HepG2 (cell line): ENCODE data around the gene FGFR3. TPM values are rescaled to one million over a fixed set of nuclear protein-coding genes. Genes with fewer than 3 reads are reported as not detected.
A peak's percentile ranks its signal among the peaks of the same experiment; 100 is the strongest.

ENCODE experiments used
- ATAC-seq: fragments of 200-7000 bp; cut with Tn5 transposase; 3 replicates; pipeline ENCODE4 v1.9.1; 2020; ENCODE audit warnings: mild to moderate bottlenecking, moderate library complexity
- BruUV-seq: library from RNA; stranded (reverse); fragments of 400-500 nt; replicated peaks from 2 replicates; lab custom pipeline; 2021; lab: Mats Ljungman, UMichigan
- CTCF ChIA-PET: fragments of 300-600 bp; formaldehyde crosslinking; extraction: SDS; loops from one replicate; lab custom pipeline; 2021; ENCODE audit warnings: low total read pairs, inconsistent platforms, low intra/inter-chr PET ratio; lab: Yijun Ruan, JAX
- POLR2A ChIA-PET: fragments of 350-600 bp; sonication (Branson Sonifier 250); formaldehyde crosslinking; loops from one replicate; lab custom pipeline; 2020; ENCODE audit warnings: antibody characterized with exemption, inconsistent platforms; lab: Yijun Ruan, JAX
- DNase-seq: peaks from one replicate; pipeline ENCODE4 v3.0.0-alpha.2; 2015; ENCODE audit warnings: low spot score
- FAIRE-seq: peaks from 3 replicates; lab custom pipeline; 2011; peaks lifted over from hg19 to GRCh38; lab: Jason Lieb, UNC
- H2AFZ ChIP-seq: one replicate; pipeline ENCODE4 v1.6.1; 2011; ENCODE audit warnings: low read length, inconsistent platforms
- H3K27ac ChIP-seq: fragments of 300-600 bp; 3 replicates; pipeline ENCODE4 v1.8.0; 2011; ENCODE audit warnings: mixed run types, mild to moderate bottlenecking, mixed read lengths, low read length, inconsistent platforms; ENCODE audit not compliant: insufficient read depth; ENCODE audit errors: extremely low read length
- H3K27me3 ChIP-seq, 2 experiments: fragments of 200-600 bp in 1 of 2; 2 replicates in 1 of 2; 3 replicates in 1 of 2; pipeline versions ENCODE4 v1.6.0 to v1.8.0; 2011; ENCODE audit warnings: low read length in 2 of 2, mild to moderate bottlenecking in 2 of 2, moderate library complexity in 2 of 2, inconsistent platforms in 1 of 2; ENCODE audit not compliant: insufficient read depth in 2 of 2, control insufficient read depth in 1 of 2
- H3K36me3 ChIP-seq, 2 experiments: fragments of 200-600 bp in 1 of 2; replicated peaks in 1 of 2; 2 replicates in 1 of 2; 3 replicates in 1 of 2; pipeline versions ENCODE4 v1.5.1 to v1.8.0; 2011; ENCODE audit warnings: low read length in 2 of 2, inconsistent platforms in 1 of 2; ENCODE audit not compliant: insufficient read depth in 2 of 2, control insufficient read depth in 1 of 2
- H3K4me1 ChIP-seq: 2 replicates; pipeline ENCODE4 v1.5.1; 2012; ENCODE audit warnings: low read length, inconsistent platforms; ENCODE audit not compliant: insufficient read depth
- H3K4me2 ChIP-seq: 2 replicates; pipeline ENCODE4 v1.6.0; 2011; ENCODE audit warnings: low read depth, low read length, inconsistent platforms
- H3K4me3 ChIP-seq, 3 experiments: fragments of 200-600 bp in 1 of 3; sonication (generic), shearing (Covaris generic) in 1 of 3; replicated peaks in 1 of 3; 2 replicates each; pipeline ENCODE4 v1.5.1; 2011 to 2016; ENCODE audit warnings: low read length in 3 of 3, inconsistent platforms in 2 of 3, low read depth in 2 of 3, mild to moderate bottlenecking in 2 of 3, control low read depth in 1 of 3, mixed read lengths in 1 of 3; ENCODE audit not compliant: insufficient read depth in 1 of 3
- H3K79me2 ChIP-seq: one replicate; pipeline ENCODE4 v1.6.1; 2011; ENCODE audit warnings: low read length, inconsistent platforms; ENCODE audit not compliant: insufficient read depth
- H3K9ac ChIP-seq: 2 replicates; pipeline ENCODE4 v1.6.0; 2011; ENCODE audit warnings: mild to moderate bottlenecking, low read depth, low read length, inconsistent platforms; ENCODE audit not compliant: insufficient read depth
- H3K9me3 ChIP-seq: 2 replicates; pipeline ENCODE4 v1.5.1; 2012; ENCODE audit warnings: mild to moderate bottlenecking, low read length
- H4K20me1 ChIP-seq: 2 replicates; pipeline ENCODE4 v1.6.0; 2011; ENCODE audit warnings: inconsistent platforms, mild to moderate bottlenecking, low read length, moderate library complexity; ENCODE audit not compliant: insufficient read depth
- CAMTA2 ChIP-seq: sonication (generic); formaldehyde crosslinking; IDR thresholded peaks from 2 replicates; pipeline ENCODE4 v1.4.0; 2020; ENCODE audit warnings: mild to moderate bottlenecking, missing genetic modification reagents, borderline replicate concordance
- CBFB ChIP-seq: sonication (generic); formaldehyde crosslinking; IDR thresholded peaks from 2 replicates; pipeline ENCODE4 v1.4.0; 2020; ENCODE audit warnings: missing genetic modification reagents
- FOXK1 ChIP-seq: sonication (generic); formaldehyde crosslinking; IDR thresholded peaks from 2 replicates; pipeline ENCODE4 v1.4.0; 2020; ENCODE audit warnings: low read depth, missing genetic modification reagents, borderline replicate concordance
- FUBP1 ChIP-seq: sonication (generic); formaldehyde crosslinking; IDR thresholded peaks from 2 replicates; pipeline ENCODE4 v1.5.1; 2020; ENCODE audit warnings: missing genetic modification reagents, mild to moderate bottlenecking, borderline replicate concordance
- MXI1 ChIP-seq: IDR thresholded peaks from 3 replicates; pipeline ENCODE4 v1.6.1; 2012; ENCODE audit warnings: low read depth, low read length, inconsistent platforms, borderline replicate concordance
- NONO ChIP-seq, 2 experiments: fragments of 450-650 bp in 1 of 2; sonication (generic) in 1 of 2; formaldehyde crosslinking in 1 of 2; IDR thresholded peaks in 1 of 2; conservative IDR thresholded peaks in 1 of 2; 2 replicates each; pipeline versions ENCODE4 v1.6.1 to v1.8.0; 2017 to 2022; ENCODE audit warnings: mild to moderate bottlenecking in 1 of 2, missing genetic modification reagents in 1 of 2, moderate library complexity in 1 of 2
- TP53 ChIP-seq: sonication (generic); formaldehyde crosslinking; conservative IDR thresholded peaks from 2 replicates; pipeline ENCODE4 v1.4.0; 2020; ENCODE audit warnings: missing genetic modification reagents
- ZNF414 ChIP-seq: sonication (generic); formaldehyde crosslinking; IDR thresholded peaks from 2 replicates; pipeline ENCODE4 v1.5.0; 2020; ENCODE audit warnings: missing genetic modification reagents
- ZNF589 ChIP-seq: sonication (generic); formaldehyde crosslinking; conservative IDR thresholded peaks from 2 replicates; pipeline ENCODE4 v1.8.0; 2022; ENCODE audit warnings: mild to moderate bottlenecking, moderate library complexity, missing genetic modification reagents
- WGBS: methylation state at CpG from one replicate; pipeline ENCODE4 v1.1.6; 2017; ENCODE audit warnings: low lambda C conversion rate; 5-methylcytosine and 5-hydroxymethylcytosine counted together
- in situ Hi-C: cut with HindIII; loops from 2 replicates; pipeline ENCODE4 v1.10.0; 2017; ENCODE audit warnings: low pct_unique_long_range_greater_than_20kb; ENCODE audit not compliant: extremely low pct_ligation_motif_present
- intact Hi-C: fragments of 100-400 bp; cut with micrococcal nuclease; formaldehyde crosslinking; loops from one replicate; pipeline ENCODE4 v1.10.0; 2022; ENCODE audit not compliant: unreplicated experiment
- polyA plus RNA-seq, 8 experiments: library from polyadenylated mRNA; depleted of rRNA in 3 of 8; stranded (reverse) in 7 of 8; unstranded in 1 of 8; fragments of >200 nt; fragmentation: Illumina TruSeq in 4 of 8; extraction: Trizol in 4 of 8; gene quantifications; 2 replicates each; pipeline versions ENCODE4 v1.2.1 to v1.2.3, GENCODE V29; 2011 to 2016; ENCODE audit warnings: low read depth in 4 of 8, missing spikeins in 1 of 8, mixed read lengths in 1 of 8; ENCODE audit not compliant: insufficient read depth in 1 of 8
- total RNA-seq, 5 experiments: library from RNA; depleted of rRNA; stranded (reverse); fragments of >200 nt; fragmentation: Illumina TruSeq; extraction: Trizol; gene quantifications; 2 replicates each; pipeline ENCODE4 v1.2.3, GENCODE V29; 2016; ENCODE audit warnings: low read depth in 1 of 5
- TF ChIP-seq, protein P1 (sequence below): sonication (generic); formaldehyde crosslinking; IDR thresholded peaks from 2 replicates; pipeline ENCODE4 v1.8.1; 2023; ENCODE audit warnings: mild to moderate bottlenecking, inconsistent platforms, moderate library complexity, missing genetic modification reagents, borderline replicate concordance
- TF ChIP-seq, protein P2 (sequence below): sonication (generic); formaldehyde crosslinking; conservative IDR thresholded peaks from 2 replicates; pipeline ENCODE4 v1.8.0; 2022; ENCODE audit warnings: missing genetic modification reagents
- TF ChIP-seq, protein P3 (sequence below): sonication (generic); formaldehyde crosslinking; IDR thresholded peaks from 2 replicates; pipeline ENCODE4 v1.8.0; 2022; ENCODE audit warnings: mild to moderate bottlenecking, missing genetic modification reagents, moderate library complexity

The FGFR3 gene
- total and polyA plus RNA-seq, 2 of the 13 experiments (the other 11 are each of a cell fraction or from before 2014, with no cell fraction given) = 103 to 109 TPM

- no peak for TF ChIP-seq FUBP1 (CRISPR knock-in tag)
Measured at GRCh38 chr4:1761130-1761689, 31.9 kb upstream of the FGFR3 start (continued).

- 8% methylated on average over 9 of the region's 20 CpGs for WGBS
- H3K36me3 ChIP-seq = no peaks in the 10 kb centered on the region
- no peaks in the 10 kb centered on the region for H4K20me1 ChIP-seq
- no peak for FAIRE-seq
- peak overlapping the region; percentile 81 for H3K4me2 ChIP-seq
- POLR2A ChIA-PET = interaction anchor here (0.7 to 34.3 kb wide), 5 partner anchors 8 to 27 kb away, joined by 3 to 1258 read pairs (median 4); partner anchors contain the start of gene FGFR3
- peak overlapping the region; percentile 51 for H3K27ac ChIP-seq
- intact Hi-C loops (loop anchor here (1.0 kb wide), 1 partner anchor 48 kb away; no protein-coding TSS in a partner anchor), in situ Hi-C loops (no loop called here)
- peaks cover 82% of the 10 kb centered on the region for H3K4me1 ChIP-seq
- no peaks in the 10 kb centered on the region for H3K9me3 ChIP-seq
- H3K79me2 ChIP-seq = no peaks in the 10 kb centered on the region
- no peak for DNase-seq
- peak overlapping the region; percentile 51 to 79 (median 61); a peak in 4 of 6 replicates for H3K4me3 ChIP-seq
- H2AFZ ChIP-seq = no peak overlapping the region
- peak; percentile 0; the same call in 2 of the 3 replicates for ATAC-seq
- no peaks in the 10 kb centered on the region for H3K27me3 ChIP-seq
- H3K9ac ChIP-seq = peak overlapping the region; percentile 59
- no TSS peak for BruUV-seq
- CTCF ChIA-PET = interaction anchor here (2.2 kb wide), 1 partner anchor 47 kb away, joined by 14 read pairs; no protein-coding TSS in a partner anchor
- TF ChIP-seq ZNF414 (CRISPR knock-in tag) = no peak
- TF ChIP-seq FOXK1 = no peak
- no peak for TF ChIP-seq TP53
- no peak for TF ChIP-seq NONO (IDR thresholded peaks at IDR 0.05)
- no peak for TF ChIP-seq NONO (CRISPR knock-in tag; conservative IDR thresholded peaks at IDR 0.05)
- TF ChIP-seq CBFB (CRISPR knock-in tag) = no peak
- TF ChIP-seq, protein P1, sequence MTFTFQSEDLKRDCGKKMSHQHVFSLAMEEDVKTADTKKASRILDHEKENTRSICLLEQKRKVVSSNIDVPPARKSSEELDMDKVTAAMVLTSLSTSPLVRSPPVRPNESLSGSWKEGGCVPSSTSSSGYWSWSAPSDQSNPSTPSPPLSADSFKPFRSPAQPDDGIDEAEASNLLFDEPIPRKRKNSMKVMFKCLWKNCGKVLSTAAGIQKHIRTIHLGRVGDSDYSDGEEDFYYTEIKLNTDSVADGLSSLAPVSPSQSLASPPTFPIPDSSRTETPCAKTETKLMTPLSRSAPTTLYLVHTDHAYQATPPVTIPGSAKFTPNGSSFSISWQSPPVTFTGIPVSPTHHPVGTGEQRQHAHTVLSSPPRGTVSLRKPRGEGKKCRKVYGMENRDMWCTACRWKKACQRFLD (CRISPR knock-in tag) = no peak
- TF ChIP-seq MXI1 = no peak
- no peak for TF ChIP-seq ZNF589 (CRISPR knock-in tag)
- 0 out of 2 replicates have a peak, but pooled peaks have one; percentile 24 for TF ChIP-seq CAMTA2 (CRISPR knock-in tag)
- TF ChIP-seq, protein P2, sequence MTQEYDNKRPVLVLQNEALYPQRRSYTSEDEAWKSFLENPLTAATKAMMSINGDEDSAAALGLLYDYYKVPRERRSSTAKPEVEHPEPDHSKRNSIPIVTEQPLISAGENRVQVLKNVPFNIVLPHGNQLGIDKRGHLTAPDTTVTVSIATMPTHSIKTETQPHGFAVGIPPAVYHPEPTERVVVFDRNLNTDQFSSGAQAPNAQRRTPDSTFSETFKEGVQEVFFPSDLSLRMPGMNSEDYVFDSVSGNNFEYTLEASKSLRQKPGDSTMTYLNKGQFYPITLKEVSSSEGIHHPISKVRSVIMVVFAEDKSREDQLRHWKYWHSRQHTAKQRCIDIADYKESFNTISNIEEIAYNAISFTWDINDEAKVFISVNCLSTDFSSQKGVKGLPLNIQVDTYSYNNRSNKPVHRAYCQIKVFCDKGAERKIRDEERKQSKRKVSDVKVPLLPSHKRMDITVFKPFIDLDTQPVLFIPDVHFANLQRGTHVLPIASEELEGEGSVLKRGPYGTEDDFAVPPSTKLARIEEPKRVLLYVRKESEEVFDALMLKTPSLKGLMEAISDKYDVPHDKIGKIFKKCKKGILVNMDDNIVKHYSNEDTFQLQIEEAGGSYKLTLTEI (CRISPR knock-in tag) = no peak
- TF ChIP-seq, protein P3, sequence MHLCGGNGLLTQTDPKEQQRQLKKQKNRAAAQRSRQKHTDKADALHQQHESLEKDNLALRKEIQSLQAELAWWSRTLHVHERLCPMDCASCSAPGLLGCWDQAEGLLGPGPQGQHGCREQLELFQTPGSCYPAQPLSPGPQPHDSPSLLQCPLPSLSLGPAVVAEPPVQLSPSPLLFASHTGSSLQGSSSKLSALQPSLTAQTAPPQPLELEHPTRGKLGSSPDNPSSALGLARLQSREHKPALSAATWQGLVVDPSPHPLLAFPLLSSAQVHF (CRISPR knock-in tag) = no peak
Measured at GRCh38 chr4:1762264-1763010, 30.7 kb upstream of the FGFR3 start.
